C4-2B (cell line): ENCODE measurements around the gene ALKBH6.

Experiments used
- ZFX ChIP-seq: fragments of 450-650 bp; IDR thresholded peaks from 2 replicates; pipeline ENCODE4 v1.6.1; 2017
- TF ChIP-seq, protein P1 (sequence below): fragments of 450-650 bp; conservative IDR thresholded peaks from 2 replicates; pipeline ENCODE4 v1.5.1; 2017; ENCODE audit warnings: mild to moderate bottlenecking

DNA sequence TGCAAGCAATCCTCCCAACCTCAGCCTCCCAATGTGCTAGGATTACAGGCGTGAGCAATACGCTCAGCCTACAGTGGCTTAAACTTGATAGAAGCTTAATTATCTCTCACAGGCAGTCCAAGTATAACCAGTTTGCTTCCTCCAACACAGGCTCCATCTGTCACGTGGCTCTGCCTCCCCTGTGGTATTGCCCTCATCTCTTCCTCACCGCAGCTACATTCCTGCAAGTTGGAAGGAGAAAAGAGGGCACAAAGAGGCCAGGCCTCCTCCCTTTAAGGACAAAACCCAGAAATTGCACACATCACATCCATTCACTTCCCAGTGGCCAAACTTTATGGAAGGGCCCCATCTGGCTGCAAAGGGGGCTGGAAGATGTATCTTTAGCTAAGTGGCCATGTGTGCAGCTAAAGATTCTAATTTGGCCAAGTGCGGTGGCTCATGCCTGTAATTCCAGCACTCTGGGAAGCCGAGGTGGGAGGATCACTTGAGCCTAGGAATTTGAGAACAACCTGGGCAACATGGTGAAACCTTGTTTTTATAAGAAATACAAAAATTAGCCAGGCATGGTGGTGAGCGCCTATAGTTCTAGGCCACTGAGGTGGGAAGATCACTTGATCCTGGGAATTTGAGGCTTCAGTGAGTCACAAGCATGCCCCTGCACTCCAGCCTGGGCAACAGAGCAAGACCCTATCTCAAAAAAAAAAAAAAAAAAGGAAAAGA is 22.1 kb downstream of the ALKBH6 start:
- TF ChIP-seq, protein P1, sequence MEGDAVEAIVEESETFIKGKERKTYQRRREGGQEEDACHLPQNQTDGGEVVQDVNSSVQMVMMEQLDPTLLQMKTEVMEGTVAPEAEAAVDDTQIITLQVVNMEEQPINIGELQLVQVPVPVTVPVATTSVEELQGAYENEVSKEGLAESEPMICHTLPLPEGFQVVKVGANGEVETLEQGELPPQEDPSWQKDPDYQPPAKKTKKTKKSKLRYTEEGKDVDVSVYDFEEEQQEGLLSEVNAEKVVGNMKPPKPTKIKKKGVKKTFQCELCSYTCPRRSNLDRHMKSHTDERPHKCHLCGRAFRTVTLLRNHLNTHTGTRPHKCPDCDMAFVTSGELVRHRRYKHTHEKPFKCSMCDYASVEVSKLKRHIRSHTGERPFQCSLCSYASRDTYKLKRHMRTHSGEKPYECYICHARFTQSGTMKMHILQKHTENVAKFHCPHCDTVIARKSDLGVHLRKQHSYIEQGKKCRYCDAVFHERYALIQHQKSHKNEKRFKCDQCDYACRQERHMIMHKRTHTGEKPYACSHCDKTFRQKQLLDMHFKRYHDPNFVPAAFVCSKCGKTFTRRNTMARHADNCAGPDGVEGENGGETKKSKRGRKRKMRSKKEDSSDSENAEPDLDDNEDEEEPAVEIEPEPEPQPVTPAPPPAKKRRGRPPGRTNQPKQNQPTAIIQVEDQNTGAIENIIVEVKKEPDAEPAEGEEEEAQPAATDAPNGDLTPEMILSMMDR, result no peak
- no peak for TF ChIP-seq ZFX
